SK-N-SH (cell line): ENCODE measurements around the gene ACRBP. TPM values are rescaled to one million over a fixed set of nuclear protein-coding genes. Genes with fewer than 3 reads are reported as not detected.

Source experiments
- CTCF ChIA-PET: fragments of 300-600, 350-600 bp; formaldehyde crosslinking; extraction: SDS; loops from one replicate; lab custom pipeline; 2021; lab: Yijun Ruan, JAX
- POLR2A ChIA-PET: fragments of 350-600 bp; sonication (Branson Sonifier 250); formaldehyde crosslinking; extraction: SDS; loops from one replicate; lab custom pipeline; 2020; ENCODE audit warnings: antibody characterized with exemption, inconsistent platforms; lab: Yijun Ruan, JAX
- DNase-seq: peaks from one replicate; pipeline ENCODE4 v3.0.0; 2012
- H2AFZ ChIP-seq: fragments of 200-600 bp; sonication (generic); 2 replicates; pipeline ENCODE4 v1.8.1; 2016; ENCODE audit warnings: antibody characterized with exemption, mild to moderate bottlenecking, low read depth
- H3F3A ChIP-seq: fragments of 200-600 bp; sonication (generic); replicated peaks from 2 replicates; pipeline ENCODE3; 2016; ENCODE audit warnings: antibody characterized with exemption, mild to moderate bottlenecking; ENCODE audit not compliant: insufficient read depth
- H3K27ac ChIP-seq, 2 experiments: fragments of 200-500 bp in 1 of 2; fragments of 200-600 bp in 1 of 2; sonication (Bioruptor generic) in 1 of 2; sonication (generic), shearing (Covaris generic) in 1 of 2; 2 replicates each; pipeline versions ENCODE4 v1.5.1 to v1.6.1; 2014 to 2016; ENCODE audit warnings: low read depth in 2 of 2, inconsistent platforms in 1 of 2, low read length in 1 of 2, mild to moderate bottlenecking in 1 of 2, mixed read lengths in 1 of 2
- H3K27me3 ChIP-seq: fragments of 200-600 bp; sonication (generic), shearing (Covaris generic); 2 replicates; pipeline ENCODE4 v1.6.1; 2016; ENCODE audit warnings: mixed run types; ENCODE audit not compliant: insufficient read depth
- H3K36me3 ChIP-seq, 2 experiments: fragments of 200-500 bp in 1 of 2; fragments of 200-600 bp in 1 of 2; sonication (Bioruptor generic) in 1 of 2; sonication (generic) in 1 of 2; replicated peaks in 1 of 2; 2 replicates each; pipeline versions ENCODE3 to v1.5.1; 2014 to 2016; ENCODE audit warnings: low read length in 1 of 2, mild to moderate bottlenecking in 1 of 2; ENCODE audit not compliant: insufficient read depth in 2 of 2, control insufficient read depth in 1 of 2
- H3K4me1 ChIP-seq, 2 experiments: fragments of 200-500 bp in 1 of 2; fragments of 200-600 bp in 1 of 2; sonication (Bioruptor generic) in 1 of 2; sonication (generic), shearing (Covaris generic) in 1 of 2; 2 replicates each; pipeline versions ENCODE4 v1.5.1 to v1.6.1; 2014 to 2016; ENCODE audit warnings: low read depth in 1 of 2, low read length in 1 of 2, mixed run types in 1 of 2; ENCODE audit not compliant: insufficient read depth in 2 of 2, control insufficient read depth in 1 of 2
- H3K4me2 ChIP-seq: fragments of 200-600 bp; sonication (generic), shearing (Covaris generic); 2 replicates; pipeline ENCODE4 v1.6.1; 2017; ENCODE audit warnings: mixed run types
- H3K4me3 ChIP-seq, 2 experiments: fragments of 200-500 bp in 1 of 2; fragments of 200-600 bp in 1 of 2; sonication (Bioruptor generic) in 1 of 2; sonication (generic), shearing (Covaris generic) in 1 of 2; 2 replicates each; pipeline versions ENCODE4 v1.5.1 to v1.8.1; 2014 to 2016; ENCODE audit warnings: low read depth in 2 of 2, inconsistent platforms in 1 of 2, low read length in 1 of 2, mild to moderate bottlenecking in 1 of 2, mixed read lengths in 1 of 2, moderate library complexity in 1 of 2
- H3K79me2 ChIP-seq: fragments of 200-600 bp; sonication (generic); 2 replicates; pipeline ENCODE4 v1.8.1; 2017; ENCODE audit warnings: mild to moderate bottlenecking; ENCODE audit not compliant: insufficient read depth
- H3K9ac ChIP-seq: fragments of 200-600 bp; sonication (generic); 2 replicates; pipeline ENCODE4 v1.6.1; 2017; ENCODE audit warnings: mixed run types
- H3K9me2 ChIP-seq: fragments of 200-600 bp; sonication (generic); 2 replicates; pipeline ENCODE4 v1.6.1; 2017; ENCODE audit warnings: mixed run types
- H3K9me3 ChIP-seq: fragments of 200-600 bp; sonication (generic); 2 replicates; pipeline ENCODE4 v1.6.1; 2017; ENCODE audit warnings: mixed run types, mild to moderate bottlenecking, moderate library complexity
- H4K20me1 ChIP-seq: fragments of 200-600 bp; sonication (generic); 2 replicates; pipeline ENCODE4 v1.6.1; 2017; ENCODE audit warnings: mild to moderate bottlenecking, mixed run types; ENCODE audit not compliant: insufficient read depth
- CHD2 ChIP-seq: fragments of 150-350 bp; IDR thresholded peaks from 2 replicates; pipeline ENCODE4 v1.6.1; 2018; ENCODE audit warnings: low read length; ENCODE audit not compliant: partially characterized antibody
- FOXM1 ChIP-seq: IDR thresholded peaks from 2 replicates; pipeline ENCODE4 v1.4.0; 2012; ENCODE audit warnings: low read depth, mild to moderate bottlenecking
- MXI1 ChIP-seq: IDR thresholded peaks from 2 replicates; pipeline ENCODE4 v1.6.1; 2012; ENCODE audit warnings: mild to moderate bottlenecking, low read depth, low read length, improper control_type of control experiment
- NFIC ChIP-seq: IDR thresholded peaks from 2 replicates; pipeline ENCODE4 v1.4.0; 2012; ENCODE audit warnings: borderline replicate concordance
- NRF1 ChIP-seq: IDR thresholded peaks from 2 replicates; pipeline ENCODE4 v1.6.1; 2012; ENCODE audit warnings: low read depth, mild to moderate bottlenecking, low read length
- POLR2AphosphoS5 ChIP-seq: IDR thresholded peaks from 2 replicates; pipeline ENCODE4 v1.6.1; 2012; ENCODE audit warnings: low read depth, low read length
- SIN3A ChIP-seq: IDR thresholded peaks from 2 replicates; pipeline ENCODE4 v1.6.1; 2012; ENCODE audit warnings: low read depth, mild to moderate bottlenecking, low read length, moderate library complexity, borderline replicate concordance
- SMC3 ChIP-seq: IDR thresholded peaks from 2 replicates; pipeline ENCODE4 v1.6.1; 2012; ENCODE audit warnings: low read depth, low read length, improper control_type of control experiment
- WGBS: methylation state at CpG from one replicate; pipeline ENCODE4 v1.1.6; 2017; ENCODE audit warnings: low lambda C conversion rate; 5-methylcytosine and 5-hydroxymethylcytosine counted together
- polyA plus RNA-seq, 3 experiments: library from polyadenylated mRNA; depleted of rRNA; stranded (reverse); fragments of >200 nt; gene quantifications; 2 replicates each; pipeline ENCODE4 v1.2.3, GENCODE V29; 2012
- TF ChIP-seq, protein P1 (sequence below): fragments of 150-350 bp; IDR thresholded peaks from 2 replicates; pipeline ENCODE4 v1.6.1; 2016; ENCODE audit warnings: mild to moderate bottlenecking, low read depth, low read length
- TF ChIP-seq, protein P2 (sequence below): IDR thresholded peaks from 2 replicates; pipeline ENCODE4 v1.6.1; 2012; ENCODE audit warnings: mild to moderate bottlenecking, low read depth, low read length, moderate library complexity
- TF ChIP-seq, protein P3 (sequence below): IDR thresholded peaks from 2 replicates; pipeline ENCODE4 v1.4.0; 2012; ENCODE audit warnings: low read depth, borderline replicate concordance
- TF ChIP-seq, protein P4 (sequence below): IDR thresholded peaks from 2 replicates; pipeline ENCODE4; 2012

ACRBP gene
- polyA plus RNA-seq, 1 of the 3 experiments (the other 2 are of a cell fraction), result 0.71 TPM

DNA sequence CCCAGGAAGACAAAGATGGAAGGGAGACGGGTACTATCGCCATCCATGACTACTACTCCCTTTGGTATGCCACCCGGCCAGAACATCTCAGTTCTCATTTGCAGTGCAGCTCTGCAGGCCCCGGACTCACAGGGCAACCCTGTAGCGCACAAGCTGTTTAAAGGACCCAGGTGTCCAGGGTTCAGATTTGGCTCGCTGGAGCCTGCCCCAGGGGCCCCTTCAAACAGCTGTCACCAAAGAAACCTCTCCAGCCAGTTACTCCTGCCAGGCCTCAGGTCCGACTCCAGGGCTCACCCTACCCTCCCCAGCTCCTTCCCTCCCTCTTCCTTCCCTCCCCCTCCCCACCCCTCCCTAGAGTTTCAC is 34.6 kb downstream of the ACRBP start:
- DNase-seq, result no peak
- H3K9me2 ChIP-seq, result no peaks in the 10 kb centered on the region
- POLR2A ChIA-PET, result interaction anchor here (0.6 to 3.5 kb wide), 9 partner anchors 20 to 1701 kb away, joined by 3 to 35 read pairs (median 8); partner anchors contain the start of genes COPS7A, GAPDH, GPR162 and MLF2

DNA sequence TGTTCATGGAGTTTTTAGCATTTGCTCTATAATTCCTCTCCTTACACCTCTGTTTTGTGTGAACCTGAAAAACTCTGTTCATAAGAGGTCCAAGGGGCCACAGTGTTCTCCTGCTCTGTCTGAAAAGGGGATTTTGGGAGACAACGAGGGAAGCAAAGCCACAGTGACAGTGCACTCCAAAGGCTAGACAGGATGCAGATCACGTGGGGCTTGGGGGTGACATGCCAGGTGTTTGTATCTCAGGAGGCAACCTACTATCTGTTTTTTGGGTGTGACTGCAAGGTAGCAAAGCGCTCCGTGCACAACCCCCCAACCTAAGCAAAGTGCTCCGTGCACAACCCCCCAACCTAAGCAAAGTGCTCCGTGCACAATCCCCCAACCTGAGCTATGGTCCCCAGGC is 35.0 kb downstream of the ACRBP start:
- Histone ChIP-seq H3K4me3 (no peak overlapping the region), H3K9me2 (no peaks in the 10 kb centered on the region), H3K4me2 (peak overlapping the region; percentile 88), H3K36me3 (no peaks in the 10 kb centered on the region), H3K9me3 (no peaks in the 10 kb centered on the region), H3F3A (peaks cover 59% of the 10 kb centered on the region), H4K20me1 (no peaks in the 10 kb centered on the region), H3K4me1 (peaks cover 26 to 45% of the 10 kb centered on the region in 2 experiments), H3K27me3 (no peaks in the 10 kb centered on the region), H2AFZ (peak overlapping the region; percentile 76; the same call in 1 of the 2 replicates)
- ChIA-PET CTCF (interaction anchor here (0.7 to 2.7 kb wide), 3 partner anchors 42 to 213 kb away, joined by 3 to 9 read pairs (median 5); no protein-coding TSS in a partner anchor), POLR2A (interaction anchor here (1.3 to 3.5 kb wide), 5 partner anchors 20 to 142 kb away, joined by 3 to 35 read pairs (median 9); partner anchors contain the start of genes GAPDH, MLF2, VAMP1 and ZNF384)
- TF ChIP-seq, protein P1, sequence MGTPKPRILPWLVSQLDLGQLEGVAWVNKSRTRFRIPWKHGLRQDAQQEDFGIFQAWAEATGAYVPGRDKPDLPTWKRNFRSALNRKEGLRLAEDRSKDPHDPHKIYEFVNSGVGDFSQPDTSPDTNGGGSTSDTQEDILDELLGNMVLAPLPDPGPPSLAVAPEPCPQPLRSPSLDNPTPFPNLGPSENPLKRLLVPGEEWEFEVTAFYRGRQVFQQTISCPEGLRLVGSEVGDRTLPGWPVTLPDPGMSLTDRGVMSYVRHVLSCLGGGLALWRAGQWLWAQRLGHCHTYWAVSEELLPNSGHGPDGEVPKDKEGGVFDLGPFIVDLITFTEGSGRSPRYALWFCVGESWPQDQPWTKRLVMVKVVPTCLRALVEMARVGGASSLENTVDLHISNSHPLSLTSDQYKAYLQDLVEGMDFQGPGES, result no peak
- TF ChIP-seq, protein P2, sequence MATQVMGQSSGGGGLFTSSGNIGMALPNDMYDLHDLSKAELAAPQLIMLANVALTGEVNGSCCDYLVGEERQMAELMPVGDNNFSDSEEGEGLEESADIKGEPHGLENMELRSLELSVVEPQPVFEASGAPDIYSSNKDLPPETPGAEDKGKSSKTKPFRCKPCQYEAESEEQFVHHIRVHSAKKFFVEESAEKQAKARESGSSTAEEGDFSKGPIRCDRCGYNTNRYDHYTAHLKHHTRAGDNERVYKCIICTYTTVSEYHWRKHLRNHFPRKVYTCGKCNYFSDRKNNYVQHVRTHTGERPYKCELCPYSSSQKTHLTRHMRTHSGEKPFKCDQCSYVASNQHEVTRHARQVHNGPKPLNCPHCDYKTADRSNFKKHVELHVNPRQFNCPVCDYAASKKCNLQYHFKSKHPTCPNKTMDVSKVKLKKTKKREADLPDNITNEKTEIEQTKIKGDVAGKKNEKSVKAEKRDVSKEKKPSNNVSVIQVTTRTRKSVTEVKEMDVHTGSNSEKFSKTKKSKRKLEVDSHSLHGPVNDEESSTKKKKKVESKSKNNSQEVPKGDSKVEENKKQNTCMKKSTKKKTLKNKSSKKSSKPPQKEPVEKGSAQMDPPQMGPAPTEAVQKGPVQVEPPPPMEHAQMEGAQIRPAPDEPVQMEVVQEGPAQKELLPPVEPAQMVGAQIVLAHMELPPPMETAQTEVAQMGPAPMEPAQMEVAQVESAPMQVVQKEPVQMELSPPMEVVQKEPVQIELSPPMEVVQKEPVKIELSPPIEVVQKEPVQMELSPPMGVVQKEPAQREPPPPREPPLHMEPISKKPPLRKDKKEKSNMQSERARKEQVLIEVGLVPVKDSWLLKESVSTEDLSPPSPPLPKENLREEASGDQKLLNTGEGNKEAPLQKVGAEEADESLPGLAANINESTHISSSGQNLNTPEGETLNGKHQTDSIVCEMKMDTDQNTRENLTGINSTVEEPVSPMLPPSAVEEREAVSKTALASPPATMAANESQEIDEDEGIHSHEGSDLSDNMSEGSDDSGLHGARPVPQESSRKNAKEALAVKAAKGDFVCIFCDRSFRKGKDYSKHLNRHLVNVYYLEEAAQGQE, result no peak
- no peak for TF ChIP-seq NRF1
- TF ChIP-seq, protein P3, sequence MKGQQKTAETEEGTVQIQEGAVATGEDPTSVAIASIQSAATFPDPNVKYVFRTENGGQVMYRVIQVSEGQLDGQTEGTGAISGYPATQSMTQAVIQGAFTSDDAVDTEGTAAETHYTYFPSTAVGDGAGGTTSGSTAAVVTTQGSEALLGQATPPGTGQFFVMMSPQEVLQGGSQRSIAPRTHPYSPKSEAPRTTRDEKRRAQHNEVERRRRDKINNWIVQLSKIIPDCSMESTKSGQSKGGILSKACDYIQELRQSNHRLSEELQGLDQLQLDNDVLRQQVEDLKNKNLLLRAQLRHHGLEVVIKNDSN, result no peak
- no peak for TF ChIP-seq SMC3
- TF ChIP-seq POLR2AphosphoS5, result no peak
- TF ChIP-seq, protein P4, sequence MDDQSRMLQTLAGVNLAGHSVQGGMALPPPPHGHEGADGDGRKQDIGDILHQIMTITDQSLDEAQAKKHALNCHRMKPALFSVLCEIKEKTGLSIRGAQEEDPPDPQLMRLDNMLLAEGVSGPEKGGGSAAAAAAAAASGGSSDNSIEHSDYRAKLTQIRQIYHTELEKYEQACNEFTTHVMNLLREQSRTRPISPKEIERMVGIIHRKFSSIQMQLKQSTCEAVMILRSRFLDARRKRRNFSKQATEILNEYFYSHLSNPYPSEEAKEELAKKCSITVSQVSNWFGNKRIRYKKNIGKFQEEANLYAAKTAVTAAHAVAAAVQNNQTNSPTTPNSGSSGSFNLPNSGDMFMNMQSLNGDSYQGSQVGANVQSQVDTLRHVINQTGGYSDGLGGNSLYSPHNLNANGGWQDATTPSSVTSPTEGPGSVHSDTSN, result no peak
- TF ChIP-seq NFIC, result no peak
- TF ChIP-seq CHD2, result no peak
- TF ChIP-seq SIN3A, result no peak
- TF ChIP-seq, all 33 proteins: peak for 0
- peak overlapping the region; percentile 91 to 100 for H3K27ac ChIP-seq
- WGBS, result 76% methylated on average over 6 of the region's 6 CpGs
- H3K9ac ChIP-seq, result no peak overlapping the region
- DNase-seq, result no peak
- H3K79me2 ChIP-seq, result no peaks in the 10 kb centered on the region

More for the DNA sequence above, 34.6 kb downstream of the ACRBP start:
- CTCF ChIA-PET, result interaction anchor here (0.7 to 2.7 kb wide), 6 partner anchors 17 to 449 kb away, joined by 3 to 9 read pairs (median 4); no protein-coding TSS in a partner anchor
- Histone ChIP-seq H3K27me3 (no peaks in the 10 kb centered on the region), H2AFZ (peak overlapping the region; percentile 76; the same call in 1 of the 2 replicates), H3K36me3 (no peaks in the 10 kb centered on the region), H3K9me3 (no peaks in the 10 kb centered on the region), H3K79me2 (no peaks in the 10 kb centered on the region), H3K4me1 (peaks cover 26 to 45% of the 10 kb centered on the region in 2 experiments), H4K20me1 (no peaks in the 10 kb centered on the region), H3F3A (peaks cover 62% of the 10 kb centered on the region), H3K9ac (peak overlapping the region; percentile 82; the same call in 1 of the 2 replicates), H3K27ac (peak overlapping the region; percentile 91 to 100), H3K4me2 (peak overlapping the region; percentile 88), H3K4me3 (no peak overlapping the region)
- WGBS, result 69% methylated on average over 5 of the region's 7 CpGs
- peak; percentile 19; the same call in 1 of the 2 replicates for TF ChIP-seq MXI1
- no peak for TF ChIP-seq FOXM1
